Gastrocnemius medialis (tissue), 4 donors: Measurements from ENCODE around the gene CHD6.

Experiments used
- POLR2A ChIP-seq, 2 donors: fragments of 450-650 bp; IDR thresholded peaks; one replicate each; pipeline ENCODE4 v1.6.1; 2017; ENCODE audit warnings: antibody characterized with exemption in 2 of 2, mild to moderate bottlenecking in 2 of 2, moderate library complexity in 2 of 2
- TF ChIP-seq, protein P1 (sequence below), 5 experiments: fragments of 450-650 bp in 3 of 5; fragments of 200-600 bp in 2 of 5; sonication (generic) in 2 of 5; IDR thresholded peaks in 4 of 5; conservative IDR thresholded peaks in 1 of 5; 1 replicate in 4 of 5; 2 replicates in 1 of 5; pipeline ENCODE4 v1.5.1; 2016 to 2019; ENCODE audit warnings: antibody characterized with exemption in 5 of 5, mild to moderate bottlenecking in 3 of 5, moderate library complexity in 3 of 5

DNA sequence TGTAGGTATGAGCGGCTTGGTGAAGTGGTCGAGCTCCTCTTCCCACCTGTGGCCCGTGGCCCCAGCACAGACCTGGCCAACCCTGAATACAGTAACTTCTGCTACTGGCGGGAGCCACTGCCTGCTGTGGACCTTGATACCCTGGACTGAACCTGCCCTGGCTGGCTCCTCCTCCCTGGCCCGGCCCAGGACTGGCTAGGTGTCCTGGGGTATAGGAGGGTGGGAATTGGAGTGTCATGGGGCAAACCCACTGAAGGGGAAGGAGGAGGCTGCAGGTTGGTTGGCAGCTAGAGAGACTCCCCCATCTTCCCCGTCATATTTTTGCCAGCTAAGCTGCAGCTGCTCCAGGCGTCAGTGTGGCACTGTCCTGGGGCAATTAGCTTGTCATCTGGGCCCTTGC is 259.5 kb downstream of the CHD6 start:
- TF ChIP-seq, protein P1, sequence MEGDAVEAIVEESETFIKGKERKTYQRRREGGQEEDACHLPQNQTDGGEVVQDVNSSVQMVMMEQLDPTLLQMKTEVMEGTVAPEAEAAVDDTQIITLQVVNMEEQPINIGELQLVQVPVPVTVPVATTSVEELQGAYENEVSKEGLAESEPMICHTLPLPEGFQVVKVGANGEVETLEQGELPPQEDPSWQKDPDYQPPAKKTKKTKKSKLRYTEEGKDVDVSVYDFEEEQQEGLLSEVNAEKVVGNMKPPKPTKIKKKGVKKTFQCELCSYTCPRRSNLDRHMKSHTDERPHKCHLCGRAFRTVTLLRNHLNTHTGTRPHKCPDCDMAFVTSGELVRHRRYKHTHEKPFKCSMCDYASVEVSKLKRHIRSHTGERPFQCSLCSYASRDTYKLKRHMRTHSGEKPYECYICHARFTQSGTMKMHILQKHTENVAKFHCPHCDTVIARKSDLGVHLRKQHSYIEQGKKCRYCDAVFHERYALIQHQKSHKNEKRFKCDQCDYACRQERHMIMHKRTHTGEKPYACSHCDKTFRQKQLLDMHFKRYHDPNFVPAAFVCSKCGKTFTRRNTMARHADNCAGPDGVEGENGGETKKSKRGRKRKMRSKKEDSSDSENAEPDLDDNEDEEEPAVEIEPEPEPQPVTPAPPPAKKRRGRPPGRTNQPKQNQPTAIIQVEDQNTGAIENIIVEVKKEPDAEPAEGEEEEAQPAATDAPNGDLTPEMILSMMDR (IDR thresholded peaks at IDR 0.05 in 4 of 5, conservative IDR thresholded peaks at IDR 0.05 in 1 of 5): no peak
- TF ChIP-seq POLR2A (IDR thresholded peaks at IDR 0.05): no peak
